Medulla oblongata (tissue), 1 donor: ENCODE measurements around the gene C2orf15.
A peak's percentile ranks its signal among the peaks of the same experiment; 100 is the strongest.
"Not testable (repeated sequence)": the region's sequence is repeated elsewhere in the genome, so short reads cannot be mapped to it uniquely, and the experiment has no call there.

ENCODE experiments used
- DNase-seq: peaks from one replicate; pipeline ENCODE4 v3.0.0-alpha.2; 2015; ENCODE audit errors: extremely low spot score

The C2orf15 gene

DNA sequence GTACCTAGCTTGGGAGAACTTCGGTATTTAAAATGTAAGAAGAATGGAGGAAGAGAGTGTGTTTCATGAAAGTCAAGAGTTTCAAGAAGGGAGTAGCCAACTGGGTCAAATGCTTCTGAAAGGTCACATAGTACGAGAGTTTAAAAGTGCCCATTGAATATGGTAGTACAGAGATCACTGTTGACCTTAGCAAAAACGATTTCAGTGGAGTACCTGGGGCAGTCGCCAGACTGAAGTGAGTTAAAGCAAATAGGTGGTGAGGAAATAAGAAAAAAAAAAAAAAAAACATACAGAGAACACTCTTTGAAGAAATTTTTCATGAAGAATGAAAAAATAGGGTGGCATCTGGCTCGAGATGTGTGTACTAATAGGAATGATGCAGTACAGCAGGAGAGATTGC lies 24.7 kb downstream of the C2orf15 start:
- DNase-seq: no peak

- no peak for DNase-seq
These were observed 28.0 kb downstream of the C2orf15 start for GRCh38 chr2:99169534-99169933.

GRCh38 chr2:99171377-99172140 lies 30.1 kb downstream of the C2orf15 start:
- DNase-seq: no peak

DNA sequence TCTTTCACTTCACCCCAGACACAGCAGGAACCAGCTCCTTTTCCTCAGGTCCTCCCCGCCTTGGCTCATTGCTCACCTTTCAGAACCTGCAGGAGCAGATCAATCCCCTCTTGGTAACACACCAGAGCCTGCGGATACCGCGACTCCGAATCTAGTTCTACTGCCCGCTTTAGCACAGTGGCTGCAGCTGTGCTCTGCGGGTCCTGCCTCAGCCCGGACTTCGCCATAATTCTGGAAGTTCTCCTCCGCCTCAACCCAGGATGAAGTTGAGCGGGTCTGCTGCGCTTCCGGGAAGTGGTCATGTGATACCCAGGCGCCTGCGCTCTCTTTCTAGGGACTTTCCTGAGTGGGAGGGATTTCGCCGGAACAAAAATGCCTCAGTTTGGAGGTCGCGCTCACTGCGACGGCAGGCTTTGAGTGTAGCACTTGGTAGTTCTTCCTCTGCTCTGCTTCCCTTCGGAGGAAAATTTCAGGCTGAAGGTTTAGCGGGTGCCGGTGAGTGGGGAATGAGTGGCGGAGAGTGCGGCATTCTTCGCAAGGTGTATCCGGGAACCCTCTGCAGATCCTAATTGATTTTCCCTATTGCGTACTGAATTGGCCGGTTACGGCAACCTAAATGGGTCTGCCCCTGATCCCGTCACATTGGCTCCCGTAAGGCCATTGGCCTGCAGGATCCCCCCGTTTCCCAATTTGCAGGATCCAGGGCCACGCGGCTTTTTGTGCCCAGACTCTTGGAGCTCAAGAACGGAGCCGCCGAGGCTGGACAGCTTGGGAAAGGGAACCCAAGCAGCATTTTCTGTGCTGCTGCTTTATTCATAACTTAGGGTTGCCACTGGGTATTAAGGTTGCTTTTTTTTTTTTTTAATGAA lies 39.5 kb downstream of the C2orf15 start, which contains the start of the genes MITD1 and MRPL30:
Gene MITD1 (minus strand): TSS at position 304 of the 869 bp plus-strand sequence. CDS start 77 bp downstream, at position 227.
Gene MRPL30 (plus strand): TSS at position 430 of the 869 bp plus-strand sequence. CDS start 5,020 bp downstream, outside the sequence.
- peak; percentile 98 for DNase-seq

DNA sequence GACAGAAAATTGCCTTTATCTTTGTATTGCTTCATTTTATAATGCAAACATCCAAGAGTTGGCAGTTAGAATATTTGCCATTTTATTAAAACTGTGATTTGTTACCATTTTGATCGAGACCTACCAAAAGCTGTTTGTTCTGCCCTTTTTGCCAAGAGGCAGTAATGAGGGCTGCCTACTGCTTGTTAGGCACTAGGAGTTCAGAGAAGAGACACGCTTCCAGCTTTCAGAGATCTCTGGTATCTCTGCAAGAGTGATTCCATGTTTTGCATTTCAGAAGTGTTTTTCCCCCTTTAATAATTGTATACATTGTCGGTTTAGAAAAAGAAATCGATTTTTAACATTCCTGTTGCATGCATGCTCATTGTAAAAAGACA lies 40.1 kb downstream of the C2orf15 start:
- DNase-seq: no peak

DNA sequence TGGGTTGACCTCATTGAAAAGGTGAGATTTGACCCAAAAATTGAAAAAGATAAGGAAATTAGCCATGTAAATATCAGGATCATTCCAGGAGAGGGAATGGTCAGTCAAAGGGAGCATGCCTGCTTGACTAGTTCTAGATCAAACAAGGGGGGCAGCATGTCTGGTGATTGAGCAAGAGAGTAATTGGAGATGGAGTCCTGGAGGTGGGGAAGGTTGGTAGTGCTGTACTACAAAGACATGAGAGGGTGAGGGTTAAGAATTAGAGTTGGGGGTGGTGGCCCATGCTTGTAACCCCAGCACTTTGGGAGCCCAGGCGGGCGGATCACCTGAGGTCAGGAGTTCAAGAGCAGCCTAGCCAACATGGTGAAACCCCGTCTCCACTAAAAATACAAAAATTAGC lies 41.5 kb downstream of the C2orf15 start:
- DNase-seq: no peak

- no peak for DNase-seq
These were observed 43.3 kb downstream of the C2orf15 start for GRCh38 chr2:99184811-99185210.

GRCh38 chr2:99187011-99187410 lies 45.5 kb downstream of the C2orf15 start:
- no peak for DNase-seq

DNA sequence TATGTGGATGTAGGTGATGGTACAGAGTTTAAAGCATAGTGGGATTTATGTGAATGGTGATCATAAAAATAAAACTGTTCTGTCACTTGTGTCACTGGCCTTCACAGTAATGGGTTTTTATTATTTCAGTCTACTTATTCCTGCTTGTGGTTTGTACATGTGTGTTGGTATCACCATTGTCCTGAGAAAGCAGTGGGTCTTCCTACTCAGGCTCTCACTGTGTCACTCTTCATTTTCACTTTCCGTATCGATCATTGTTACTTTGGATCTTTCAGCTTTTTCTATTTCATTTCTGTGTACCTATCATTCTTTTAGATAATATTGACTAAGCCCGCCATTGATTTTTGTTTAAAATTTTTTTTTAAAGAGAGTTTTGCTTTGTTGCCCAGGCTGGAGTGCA lies 46.9 kb downstream of the C2orf15 start:
- no peak for DNase-seq

GRCh38 chr2:99190548-99190947 lies 49.0 kb downstream of the C2orf15 start:
- no peak for DNase-seq

- DNase-seq: not testable (repeated sequence)
These were observed 50.9 kb downstream of the C2orf15 start for GRCh38 chr2:99192364-99192763.

GRCh38 chr2:99198103-99198841 lies 56.8 kb downstream of the C2orf15 start:
- no peak for DNase-seq

DNA sequence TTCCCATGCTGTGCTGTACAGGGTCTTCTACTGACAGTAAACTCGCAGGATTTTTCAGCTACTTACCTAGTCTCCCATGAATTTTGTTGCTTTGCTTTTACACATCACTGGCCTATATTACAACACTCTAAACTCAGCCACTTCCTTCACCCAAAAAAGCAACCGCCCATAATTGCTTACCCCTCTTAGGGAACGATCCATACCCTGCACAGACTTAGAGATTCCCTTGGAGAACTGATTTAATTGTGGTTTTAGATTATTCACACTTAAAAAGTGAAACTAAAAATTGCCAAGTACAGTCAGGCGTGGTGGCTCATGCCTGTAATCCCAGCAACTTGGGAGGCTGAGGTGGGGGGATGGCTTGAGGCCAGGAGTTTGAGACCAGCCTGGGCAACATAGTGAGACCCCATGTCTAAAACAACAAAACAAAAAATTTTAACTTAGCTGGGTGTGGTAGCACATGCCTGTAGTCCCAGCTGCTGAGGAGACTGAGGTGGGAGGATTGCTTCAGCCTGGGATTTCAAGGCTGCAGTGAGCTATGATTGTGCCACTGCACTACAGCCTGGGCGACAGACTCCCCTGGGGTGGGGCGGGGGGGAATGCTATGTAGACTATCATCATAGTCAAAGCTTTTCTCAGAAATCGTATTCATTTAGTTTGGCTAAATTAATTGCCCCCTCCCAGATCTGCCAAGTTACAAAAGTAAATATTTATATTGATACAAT lies 58.7 kb downstream of the C2orf15 start:
- DNase-seq: no peak
